OCI-LY7 (cell line): ENCODE measurements around the gene PCP4L1. TPM values are rescaled to one million over a fixed set of nuclear protein-coding genes. Genes with fewer than 3 reads are reported as not detected.
A peak's percentile ranks its signal among the peaks of the same experiment; 100 is the strongest.

ENCODE experiments used
- BruUV-seq: library from RNA; stranded (reverse); fragments of 400-500 nt; replicated peaks from 2 replicates; lab custom pipeline; 2021; lab: Mats Ljungman, UMichigan
- CTCF ChIA-PET: fragments of 300-600 bp; sonication (Branson Sonifier 250); formaldehyde crosslinking; loops from one replicate; lab custom pipeline; 2022; ENCODE audit warnings: antibody characterized with exemption; ENCODE audit not compliant: unreplicated experiment; lab: Charles Lee
- POLR2A ChIA-PET: fragments of 300-600 bp; sonication (Branson Sonifier 250); formaldehyde crosslinking; loops from one replicate; lab custom pipeline; 2022; ENCODE audit warnings: antibody characterized with exemption; lab: Charles Lee
- DNase-seq: peaks from one replicate; pipeline ENCODE4 v3.0.0-alpha.2; 2015; ENCODE audit warnings: low spot score
- H2AFZ ChIP-seq: fragments of 200-600 bp; sonication (generic), shearing (Covaris generic); 2 replicates; pipeline ENCODE4 v1.6.1; 2014; ENCODE audit warnings: mild to moderate bottlenecking, antibody characterized with exemption, low read length, moderate library complexity
- H3K27ac ChIP-seq: fragments of 200-600 bp; sonication (generic); 2 replicates; pipeline ENCODE4 v1.5.1; 2014; ENCODE audit warnings: mixed run types, low read depth, mild to moderate bottlenecking, moderate library complexity, low read length, inconsistent platforms; ENCODE audit not compliant: poor library complexity, severe bottlenecking
- H3K36me3 ChIP-seq: fragments of 200-600 bp; sonication (generic); 2 replicates; pipeline ENCODE4 v1.6.1; 2014; ENCODE audit warnings: mild to moderate bottlenecking, antibody characterized with exemption, low read length, moderate library complexity, mixed read lengths; ENCODE audit not compliant: insufficient read depth
- H3K4me1 ChIP-seq: fragments of 200-600 bp; sonication (generic); 2 replicates; pipeline ENCODE4 v1.5.1; 2014; ENCODE audit warnings: mild to moderate bottlenecking, low read length; ENCODE audit not compliant: insufficient read depth, poor library complexity, severe bottlenecking
- H3K4me2 ChIP-seq: fragments of 200-600 bp; sonication (generic); 2 replicates; pipeline ENCODE4 v1.6.1; 2014; ENCODE audit warnings: mild to moderate bottlenecking, low read length
- H3K4me3 ChIP-seq: fragments of 200-600 bp; sonication (generic); 2 replicates; pipeline ENCODE4 v1.5.1; 2014; ENCODE audit warnings: mild to moderate bottlenecking, low read depth, low read length; ENCODE audit not compliant: poor library complexity, severe bottlenecking
- H3K79me2 ChIP-seq: fragments of 200-600 bp; sonication (generic); 2 replicates; pipeline ENCODE4 v1.6.1; 2016; ENCODE audit warnings: low read depth, mild to moderate bottlenecking, low read length, moderate library complexity, mixed read lengths; ENCODE audit not compliant: insufficient read depth
- H3K9me2 ChIP-seq: fragments of 200-600 bp; sonication (generic); 2 replicates; pipeline ENCODE4 v1.6.1; 2016; ENCODE audit warnings: mild to moderate bottlenecking, low read length, mixed read lengths; ENCODE audit not compliant: insufficient read depth
- H3K9me3 ChIP-seq: fragments of 200-600 bp; sonication (generic); 2 replicates; pipeline ENCODE4 v1.6.1; 2014; ENCODE audit warnings: mild to moderate bottlenecking, mixed run types, low read length, mixed read lengths
- H4K20me1 ChIP-seq: fragments of 200-600 bp; sonication (generic); 2 replicates; pipeline ENCODE4 v1.6.1; 2014; ENCODE audit warnings: mild to moderate bottlenecking, antibody characterized with exemption, low read length, moderate library complexity, mixed read lengths; ENCODE audit not compliant: insufficient read depth
- CTCF ChIP-seq: fragments of 200-600 bp; sonication (generic); conservative IDR thresholded peaks from 2 replicates; pipeline ENCODE4 v1.5.1; 2014; ENCODE audit warnings: mild to moderate bottlenecking, antibody characterized with exemption, low read length, moderate library complexity, mixed read lengths
- EZH2phosphoT487 ChIP-seq: fragments of 200-600 bp; sonication (generic); IDR thresholded peaks from 2 replicates; pipeline ENCODE4 v1.6.1; 2018; ENCODE audit warnings: low read depth, borderline replicate concordance, mild to moderate bottlenecking, mixed run types, antibody characterized with exemption, low read length, moderate library complexity, mixed read lengths
- intact Hi-C: fragments of 100-400 bp; cut with micrococcal nuclease; formaldehyde crosslinking; loops from one replicate; pipeline ENCODE4 v1.10.0; 2022; ENCODE audit not compliant: unreplicated experiment
- total RNA-seq, 2 experiments: library from RNA; depleted of rRNA in 1 of 2; stranded (reverse); fragments of >200 nt in 1 of 2; shearing (Covaris generic) in 1 of 2; gene quantifications; 2 replicates each; pipeline ENCODE4 v1.2.3, GENCODE V29; 2014 to 2022

PCP4L1 gene
- total RNA-seq, 2 experiments from 2014 or later: not detected

- H3K4me1 ChIP-seq: peaks cover 33% of the 10 kb centered on the region
- intact Hi-C loops: no loop called here
- no peak overlapping the region for H2AFZ ChIP-seq
- POLR2A ChIA-PET: interaction anchor here (0.6 to 0.7 kb wide), 2 partner anchors 108 to 475 kb away, joined by 3 to 5 read pairs; no protein-coding TSS in a partner anchor
- H3K9me3 ChIP-seq: no peaks in the 10 kb centered on the region
- no peak overlapping the region for H3K4me3 ChIP-seq
- H3K36me3 ChIP-seq: no peaks in the 10 kb centered on the region
- H3K9me2 ChIP-seq: no peaks in the 10 kb centered on the region
- BruUV-seq: no TSS peak
- TF ChIP-seq CTCF (no peak), EZH2phosphoT487 (no peak)
- peaks cover 15% of the 10 kb centered on the region for H3K79me2 ChIP-seq
- no peak for DNase-seq
- H4K20me1 ChIP-seq: no peaks in the 10 kb centered on the region; the same call in 1 of the 2 replicates
- no peak overlapping the region for H3K27ac ChIP-seq
- H3K4me2 ChIP-seq: no peak overlapping the region
- CTCF ChIA-PET: no interaction called here
Measured at GRCh38 chr1:161311595-161312181, 53.1 kb downstream of the PCP4L1 start.

- Histone ChIP-seq H2AFZ (peak overlapping the region; percentile 97), H3K27ac (peak overlapping the region; percentile 59), H3K4me1 (peaks cover 24% of the 10 kb centered on the region), H3K9me2 (no peaks in the 10 kb centered on the region), H3K4me3 (peak overlapping the region; percentile 85), H3K79me2 (peaks cover 16% of the 10 kb centered on the region), H4K20me1 (no peaks in the 10 kb centered on the region; the same call in 1 of the 2 replicates), H3K4me2 (peak overlapping the region; percentile 95), H3K9me3 (no peaks in the 10 kb centered on the region), H3K36me3 (no peaks in the 10 kb centered on the region)
- intact Hi-C loops: no loop called here
- BruUV-seq: TSS peak; percentile 91
- TF ChIP-seq CTCF (no peak), EZH2phosphoT487 (no peak)
- POLR2A ChIA-PET: interaction anchor here (0.6 to 1.6 kb wide), 5 partner anchors 8 to 88 kb away, joined by 3 to 15 read pairs (median 3); partner anchors contain the start of gene TOMM40L
- no peak for DNase-seq
- CTCF ChIA-PET: interaction anchor here (1.2 kb wide), 1 partner anchor 8 kb away, joined by 5 read pairs; no protein-coding TSS in a partner anchor
Measured at GRCh38 chr1:161313554-161314200, 55.1 kb downstream of the PCP4L1 start.
